Liver (tissue), 9 donors: Measurements from ENCODE around the gene KCNIP4. TPM values are rescaled to one million over a fixed set of nuclear protein-coding genes. Genes with fewer than 3 reads are reported as not detected.

Experiments used
- DNase-seq: peaks from one replicate; pipeline ENCODE4 v3.0.0-alpha.2; 2017; ENCODE audit warnings: low spot score
- H3K27ac ChIP-seq, 2 donors: one replicate each; pipeline ENCODE4 v1.7.0; 2013; ENCODE audit warnings: inconsistent platforms in 2 of 2, low read length in 2 of 2, control low read depth in 1 of 2, low read depth in 1 of 2, mild to moderate bottlenecking in 1 of 2
- H3K27me3 ChIP-seq, 4 donors: one replicate each; pipeline versions ENCODE4 v1.6.1 to v1.7.0; 2013; ENCODE audit warnings: low read length in 3 of 4, inconsistent platforms in 1 of 4, mild to moderate bottlenecking in 1 of 4, moderate library complexity in 1 of 4; ENCODE audit not compliant: control insufficient read depth in 4 of 4, insufficient read depth in 4 of 4
- H3K36me3 ChIP-seq, 4 donors: one replicate each; pipeline versions ENCODE4 v1.6.1 to v1.7.0; 2013; ENCODE audit warnings: low read length in 3 of 4, mild to moderate bottlenecking in 3 of 4, low read depth in 1 of 4, moderate library complexity in 1 of 4; ENCODE audit not compliant: control insufficient read depth in 4 of 4, insufficient read depth in 3 of 4
- H3K4me1 ChIP-seq, 4 donors: one replicate each; pipeline versions ENCODE4 v1.6.1 to v1.7.0; 2013; ENCODE audit warnings: low read length in 3 of 4, mild to moderate bottlenecking in 3 of 4, moderate library complexity in 1 of 4; ENCODE audit not compliant: control insufficient read depth in 4 of 4, insufficient read depth in 4 of 4
- H3K4me3 ChIP-seq, 3 donors: one replicate each; pipeline versions ENCODE4 v1.6.1 to v1.7.0; 2013; ENCODE audit warnings: low read length in 3 of 3, control low read depth in 1 of 3, low read depth in 1 of 3, mild to moderate bottlenecking in 1 of 3
- H3K9ac ChIP-seq, 2 donors: one replicate each; pipeline ENCODE4 v1.7.0; 2013; ENCODE audit warnings: low read length in 2 of 2, mild to moderate bottlenecking in 2 of 2, moderate library complexity in 2 of 2, control low read depth in 1 of 2, low read depth in 1 of 2
- H3K9me3 ChIP-seq, 4 donors: one replicate each; pipeline versions ENCODE4 v1.6.1 to v1.7.0; 2013; ENCODE audit warnings: low read length in 3 of 4; ENCODE audit not compliant: control insufficient read depth in 4 of 4
- FOXA1 ChIP-seq: IDR thresholded peaks from 2 replicates; pipeline ENCODE4 v1.6.1; 2016; ENCODE audit warnings: antibody characterized with exemption
- FOXA2 ChIP-seq: IDR thresholded peaks from 2 replicates; pipeline ENCODE4 v1.6.1; 2016; ENCODE audit warnings: antibody characterized with exemption
- GABPA ChIP-seq, 2 donors: IDR thresholded peaks in 1 of 2; conservative IDR thresholded peaks in 1 of 2; 2 replicates each; pipeline ENCODE4 v1.6.1; 2016; ENCODE audit warnings: antibody characterized with exemption in 2 of 2, mild to moderate bottlenecking in 1 of 2, moderate library complexity in 1 of 2
- HNF4A ChIP-seq, 2 donors: conservative IDR thresholded peaks; 2 replicates each; pipeline ENCODE4 v1.6.1; 2016; ENCODE audit warnings: antibody characterized with exemption in 2 of 2, mild to moderate bottlenecking in 2 of 2
- HNF4G ChIP-seq: IDR thresholded peaks from 2 replicates; pipeline ENCODE4 v1.6.1; 2016; ENCODE audit warnings: antibody characterized with exemption
- JUND ChIP-seq, 2 donors: IDR thresholded peaks; 2 replicates each; pipeline ENCODE4 v1.6.1; 2016; ENCODE audit warnings: antibody characterized with exemption in 2 of 2
- RAD21 ChIP-seq, 2 donors: IDR thresholded peaks; 2 replicates each; pipeline ENCODE4 v1.6.1; 2016; ENCODE audit warnings: antibody characterized with exemption in 2 of 2, mild to moderate bottlenecking in 2 of 2
- SP1 ChIP-seq: IDR thresholded peaks from 2 replicates; pipeline ENCODE4 v1.6.1; 2018; ENCODE audit warnings: antibody characterized with exemption, mild to moderate bottlenecking
- TAF1 ChIP-seq: conservative IDR thresholded peaks from 2 replicates; pipeline ENCODE4 v1.6.1; 2016; ENCODE audit warnings: antibody characterized with exemption, mild to moderate bottlenecking
- YY1 ChIP-seq: IDR thresholded peaks from 2 replicates; pipeline ENCODE4 v1.6.1; 2016; ENCODE audit warnings: antibody characterized with exemption, mild to moderate bottlenecking
- WGBS: extraction: QIAGEN DNeasy Blood & Tissue Kit; methylation state at CpG from one replicate; pipeline ENCODE4 v1.1.7; 2013; 5-methylcytosine and 5-hydroxymethylcytosine counted together
- polyA plus RNA-seq, 2 donors: library from polyadenylated mRNA; stranded (reverse) in 1 of 2; unstranded in 1 of 2; fragments of 200-250 nt in 1 of 2; fragments of >200 nt in 1 of 2; fragmentation: Nextera tagmentation in 1 of 2; extraction: Ambion mirVana in 1 of 2; gene quantifications; one replicate each; pipeline versions ENCODE4 v1.2.1 to v1.2.3, GENCODE V29; 2013 to 2015
- total RNA-seq, 2 donors: library from RNA; depleted of rRNA; stranded (reverse); fragments of >200 nt; gene quantifications; one replicate each; pipeline ENCODE4 v1.2.3, GENCODE V29; 2014
- TF ChIP-seq, protein P1 (sequence below): IDR thresholded peaks from 2 replicates; pipeline ENCODE4 v1.6.1; 2016; ENCODE audit warnings: antibody characterized with exemption, mild to moderate bottlenecking
- TF ChIP-seq, protein P2 (sequence below): fragments of 150-350 bp; IDR thresholded peaks from 2 replicates; pipeline ENCODE4 v1.5.1; 2017; ENCODE audit warnings: improper control_type of control experiment, low read depth, low read length; ENCODE audit not compliant: missing input control
- TF ChIP-seq, protein P3 (sequence below): IDR thresholded peaks from 2 replicates; pipeline ENCODE4 v1.6.1; 2016; ENCODE audit warnings: antibody characterized with exemption
- TF ChIP-seq, protein P4 (sequence below): IDR thresholded peaks from 2 replicates; pipeline ENCODE4 v1.6.1; 2016; ENCODE audit warnings: antibody characterized with exemption
- donor health status: healthy.
- donor health status: healthy.
- donor health status: healthy.
- donor health status: healthy.
- donor health status: healthy.

Gene KCNIP4
- total and polyA plus RNA-seq, 4 donors, result 0.08 to 0.14 TPM; not detected in 2

DNA sequence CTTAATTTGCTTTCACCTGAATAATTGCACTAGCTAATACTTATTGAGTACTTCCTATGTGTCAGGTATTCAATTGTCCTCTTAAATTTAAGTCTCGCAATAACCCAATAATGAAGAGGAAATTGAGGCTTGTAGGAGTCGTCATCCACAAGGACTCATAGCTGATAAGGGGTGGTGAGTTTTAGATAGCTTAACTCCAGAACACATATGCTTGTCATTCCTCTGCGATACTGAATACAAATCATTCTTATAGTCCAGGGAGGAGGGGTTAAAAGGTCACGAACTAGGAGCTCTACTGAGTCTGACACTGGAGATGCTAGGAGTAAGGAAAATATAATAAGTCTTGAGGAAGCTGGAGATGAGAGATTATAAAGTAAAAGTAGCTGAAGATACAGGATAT is 1249.8 kb downstream of the KCNIP4 start:
- Histone ChIP-seq H3K9me3 (no peaks in the 10 kb centered on the region), H3K4me3 (no peak overlapping the region), H3K27ac (no peak overlapping the region), H3K36me3 (no peaks in the 10 kb centered on the region), H3K9ac (no peak overlapping the region), H3K27me3 (peaks cover 0 to 3% (median 1%) of the 10 kb centered on the region in 4 donors), H3K4me1 (peaks cover 2 to 17% (median 14%) of the 10 kb centered on the region in 4 donors)
- no peak for DNase-seq
- WGBS, result 64% methylated on average over 4 of the region's 4 CpGs
- TF ChIP-seq, protein P1, sequence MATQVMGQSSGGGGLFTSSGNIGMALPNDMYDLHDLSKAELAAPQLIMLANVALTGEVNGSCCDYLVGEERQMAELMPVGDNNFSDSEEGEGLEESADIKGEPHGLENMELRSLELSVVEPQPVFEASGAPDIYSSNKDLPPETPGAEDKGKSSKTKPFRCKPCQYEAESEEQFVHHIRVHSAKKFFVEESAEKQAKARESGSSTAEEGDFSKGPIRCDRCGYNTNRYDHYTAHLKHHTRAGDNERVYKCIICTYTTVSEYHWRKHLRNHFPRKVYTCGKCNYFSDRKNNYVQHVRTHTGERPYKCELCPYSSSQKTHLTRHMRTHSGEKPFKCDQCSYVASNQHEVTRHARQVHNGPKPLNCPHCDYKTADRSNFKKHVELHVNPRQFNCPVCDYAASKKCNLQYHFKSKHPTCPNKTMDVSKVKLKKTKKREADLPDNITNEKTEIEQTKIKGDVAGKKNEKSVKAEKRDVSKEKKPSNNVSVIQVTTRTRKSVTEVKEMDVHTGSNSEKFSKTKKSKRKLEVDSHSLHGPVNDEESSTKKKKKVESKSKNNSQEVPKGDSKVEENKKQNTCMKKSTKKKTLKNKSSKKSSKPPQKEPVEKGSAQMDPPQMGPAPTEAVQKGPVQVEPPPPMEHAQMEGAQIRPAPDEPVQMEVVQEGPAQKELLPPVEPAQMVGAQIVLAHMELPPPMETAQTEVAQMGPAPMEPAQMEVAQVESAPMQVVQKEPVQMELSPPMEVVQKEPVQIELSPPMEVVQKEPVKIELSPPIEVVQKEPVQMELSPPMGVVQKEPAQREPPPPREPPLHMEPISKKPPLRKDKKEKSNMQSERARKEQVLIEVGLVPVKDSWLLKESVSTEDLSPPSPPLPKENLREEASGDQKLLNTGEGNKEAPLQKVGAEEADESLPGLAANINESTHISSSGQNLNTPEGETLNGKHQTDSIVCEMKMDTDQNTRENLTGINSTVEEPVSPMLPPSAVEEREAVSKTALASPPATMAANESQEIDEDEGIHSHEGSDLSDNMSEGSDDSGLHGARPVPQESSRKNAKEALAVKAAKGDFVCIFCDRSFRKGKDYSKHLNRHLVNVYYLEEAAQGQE, result no peak
- TF ChIP-seq JUND (IDR thresholded peaks at IDR 0.05) (no peak), FOXA2 (no peak), YY1 (no peak), HNF4G (no peak), TAF1 (no peak), HNF4A (conservative IDR thresholded peaks at IDR 0.05) (no peak), FOXA1 (no peak)
- TF ChIP-seq, protein P2, sequence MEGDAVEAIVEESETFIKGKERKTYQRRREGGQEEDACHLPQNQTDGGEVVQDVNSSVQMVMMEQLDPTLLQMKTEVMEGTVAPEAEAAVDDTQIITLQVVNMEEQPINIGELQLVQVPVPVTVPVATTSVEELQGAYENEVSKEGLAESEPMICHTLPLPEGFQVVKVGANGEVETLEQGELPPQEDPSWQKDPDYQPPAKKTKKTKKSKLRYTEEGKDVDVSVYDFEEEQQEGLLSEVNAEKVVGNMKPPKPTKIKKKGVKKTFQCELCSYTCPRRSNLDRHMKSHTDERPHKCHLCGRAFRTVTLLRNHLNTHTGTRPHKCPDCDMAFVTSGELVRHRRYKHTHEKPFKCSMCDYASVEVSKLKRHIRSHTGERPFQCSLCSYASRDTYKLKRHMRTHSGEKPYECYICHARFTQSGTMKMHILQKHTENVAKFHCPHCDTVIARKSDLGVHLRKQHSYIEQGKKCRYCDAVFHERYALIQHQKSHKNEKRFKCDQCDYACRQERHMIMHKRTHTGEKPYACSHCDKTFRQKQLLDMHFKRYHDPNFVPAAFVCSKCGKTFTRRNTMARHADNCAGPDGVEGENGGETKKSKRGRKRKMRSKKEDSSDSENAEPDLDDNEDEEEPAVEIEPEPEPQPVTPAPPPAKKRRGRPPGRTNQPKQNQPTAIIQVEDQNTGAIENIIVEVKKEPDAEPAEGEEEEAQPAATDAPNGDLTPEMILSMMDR, result no peak
- TF ChIP-seq, protein P3, sequence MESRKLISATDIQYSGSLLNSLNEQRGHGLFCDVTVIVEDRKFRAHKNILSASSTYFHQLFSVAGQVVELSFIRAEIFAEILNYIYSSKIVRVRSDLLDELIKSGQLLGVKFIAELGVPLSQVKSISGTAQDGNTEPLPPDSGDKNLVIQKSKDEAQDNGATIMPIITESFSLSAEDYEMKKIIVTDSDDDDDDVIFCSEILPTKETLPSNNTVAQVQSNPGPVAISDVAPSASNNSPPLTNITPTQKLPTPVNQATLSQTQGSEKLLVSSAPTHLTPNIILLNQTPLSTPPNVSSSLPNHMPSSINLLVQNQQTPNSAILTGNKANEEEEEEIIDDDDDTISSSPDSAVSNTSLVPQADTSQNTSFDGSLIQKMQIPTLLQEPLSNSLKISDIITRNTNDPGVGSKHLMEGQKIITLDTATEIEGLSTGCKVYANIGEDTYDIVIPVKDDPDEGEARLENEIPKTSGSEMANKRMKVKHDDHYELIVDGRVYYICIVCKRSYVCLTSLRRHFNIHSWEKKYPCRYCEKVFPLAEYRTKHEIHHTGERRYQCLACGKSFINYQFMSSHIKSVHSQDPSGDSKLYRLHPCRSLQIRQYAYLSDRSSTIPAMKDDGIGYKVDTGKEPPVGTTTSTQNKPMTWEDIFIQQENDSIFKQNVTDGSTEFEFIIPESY, result no peak
- TF ChIP-seq, protein P4, sequence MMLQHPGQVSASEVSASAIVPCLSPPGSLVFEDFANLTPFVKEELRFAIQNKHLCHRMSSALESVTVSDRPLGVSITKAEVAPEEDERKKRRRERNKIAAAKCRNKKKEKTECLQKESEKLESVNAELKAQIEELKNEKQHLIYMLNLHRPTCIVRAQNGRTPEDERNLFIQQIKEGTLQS, result no peak

DNA sequence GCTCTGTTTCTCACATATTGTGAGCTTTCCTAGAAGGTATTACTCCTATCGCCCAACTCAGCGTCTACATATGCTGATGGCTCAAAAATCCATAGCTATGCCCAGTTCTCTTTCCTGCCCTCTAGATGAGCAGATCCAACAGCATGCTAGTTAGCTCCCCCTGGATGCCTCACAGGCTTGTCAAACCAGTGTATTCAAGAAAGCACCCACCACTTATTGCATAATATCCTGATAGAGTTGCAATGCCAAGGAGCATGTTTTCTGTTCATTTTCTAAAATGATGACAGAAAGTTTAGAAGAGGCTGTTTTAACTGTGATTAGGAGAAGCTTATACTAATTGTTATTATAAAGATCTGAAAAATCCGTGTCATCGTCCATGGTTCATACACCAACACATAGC is 1250.2 kb downstream of the KCNIP4 start:
- H3K27me3 ChIP-seq, result peaks cover 0 to 3% (median 1%) of the 10 kb centered on the region in 4 donors
- H3K9ac ChIP-seq, result no peak overlapping the region
- no peaks in the 10 kb centered on the region for H3K36me3 ChIP-seq
- WGBS, result 91% methylated on average over 4 of the region's 4 CpGs
- no peaks in the 10 kb centered on the region for H3K9me3 ChIP-seq
- H3K4me3 ChIP-seq, result no peak overlapping the region
- no peak overlapping the region for H3K27ac ChIP-seq
- DNase-seq, result no peak
- H3K4me1 ChIP-seq, result peaks cover 2 to 17% (median 14%) of the 10 kb centered on the region in 4 donors
- no peak for TF ChIP-seq RAD21 (IDR thresholded peaks at IDR 0.05)
- no peak for TF ChIP-seq GABPA (IDR thresholded peaks at IDR 0.05 in 1 of 2, conservative IDR thresholded peaks at IDR 0.05 in 1 of 2)
- TF ChIP-seq SP1, result no peak
- TF ChIP-seq, protein P2, result no peak
- no peak for TF ChIP-seq TAF1
- no peak for TF ChIP-seq FOXA1
- TF ChIP-seq, protein P3, result no peak
- TF ChIP-seq HNF4G, result no peak
- TF ChIP-seq, protein P4, result no peak
- TF ChIP-seq, protein P1, result no peak
- no peak for TF ChIP-seq YY1
